ENCODE results near the gene RPE65.
"Not testable (repeated sequence)": the region's sequence is repeated elsewhere in the genome, so short reads cannot be mapped to it uniquely, and the experiment has no call there.

Gene RPE65

GRCh38 chr1:68449901-68450300 is at the start of gene RPE65:
Gene RPE65 (minus strand): TSS chr1:68449954. CDS start chr1:68449905, 49 bp downstream.
- no peak for DNase-seq (ENCODE audit: low read depth in 1 of 2, low spot score in 1 of 2)

DNA sequence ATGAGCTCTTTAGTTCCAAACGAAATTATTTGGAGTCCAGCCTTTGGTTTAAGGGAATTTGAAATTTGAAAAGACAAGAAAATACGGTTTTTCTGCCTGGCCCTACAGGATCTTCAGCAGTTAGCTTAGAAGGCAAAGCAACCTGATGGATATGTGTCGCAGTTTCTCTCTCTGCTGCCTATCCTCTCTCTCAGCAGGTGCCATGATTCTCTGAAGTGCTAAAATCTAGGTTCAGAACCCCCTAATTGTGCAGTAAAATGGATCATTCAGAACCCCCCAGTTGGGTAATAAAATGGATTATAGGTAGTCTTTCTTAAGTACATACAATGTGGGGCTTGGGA is 47.6 kb upstream of the RPE65 start:
- no peak for DNase-seq (ENCODE audit: low read depth in 1 of 2, low spot score in 1 of 2)

DNA sequence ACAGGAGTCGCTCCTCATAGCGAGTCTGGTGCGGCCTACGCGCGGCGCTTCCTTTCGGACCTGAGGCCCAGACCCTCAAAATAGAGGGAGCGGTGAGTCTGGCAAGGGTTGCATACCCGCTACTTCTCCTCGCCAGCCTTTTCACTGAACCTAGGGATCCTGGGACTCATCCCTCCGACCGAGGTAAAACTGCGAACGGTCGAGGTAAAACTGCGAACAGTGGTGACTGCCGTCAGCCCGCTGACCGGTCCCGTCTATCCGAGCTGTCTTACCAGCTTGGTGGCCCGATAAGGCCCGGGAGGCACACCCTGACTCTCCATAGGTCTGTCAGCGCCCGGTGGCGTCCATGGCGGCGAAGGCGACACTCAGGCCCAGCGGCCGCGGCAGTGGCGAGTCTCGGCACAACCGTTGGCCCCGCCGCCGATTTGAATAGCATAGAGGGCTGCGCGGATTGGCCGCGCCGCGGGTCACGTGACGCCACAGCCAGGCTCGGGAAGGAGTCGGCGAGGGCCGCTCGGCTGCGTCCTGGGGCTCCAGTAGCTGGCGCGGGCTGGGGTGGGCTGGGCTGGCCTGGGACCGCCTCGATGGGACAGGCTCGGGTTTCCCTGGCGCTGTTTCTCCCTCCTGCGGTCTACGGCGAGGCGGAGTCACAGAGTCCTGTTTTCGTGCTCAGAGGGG is 47.1 kb upstream of the RPE65 start, which contains the start of gene DEPDC1:
Gene DEPDC1, minus strand, starts transcription at position 403 of the 678 bp plus-strand sequence. Its CDS starts 83 bp downstream, at position 320.
- DNase-seq (ENCODE audit: low read depth in 1 of 2, low spot score in 1 of 2): peak; percentile 28 to 54

DNA sequence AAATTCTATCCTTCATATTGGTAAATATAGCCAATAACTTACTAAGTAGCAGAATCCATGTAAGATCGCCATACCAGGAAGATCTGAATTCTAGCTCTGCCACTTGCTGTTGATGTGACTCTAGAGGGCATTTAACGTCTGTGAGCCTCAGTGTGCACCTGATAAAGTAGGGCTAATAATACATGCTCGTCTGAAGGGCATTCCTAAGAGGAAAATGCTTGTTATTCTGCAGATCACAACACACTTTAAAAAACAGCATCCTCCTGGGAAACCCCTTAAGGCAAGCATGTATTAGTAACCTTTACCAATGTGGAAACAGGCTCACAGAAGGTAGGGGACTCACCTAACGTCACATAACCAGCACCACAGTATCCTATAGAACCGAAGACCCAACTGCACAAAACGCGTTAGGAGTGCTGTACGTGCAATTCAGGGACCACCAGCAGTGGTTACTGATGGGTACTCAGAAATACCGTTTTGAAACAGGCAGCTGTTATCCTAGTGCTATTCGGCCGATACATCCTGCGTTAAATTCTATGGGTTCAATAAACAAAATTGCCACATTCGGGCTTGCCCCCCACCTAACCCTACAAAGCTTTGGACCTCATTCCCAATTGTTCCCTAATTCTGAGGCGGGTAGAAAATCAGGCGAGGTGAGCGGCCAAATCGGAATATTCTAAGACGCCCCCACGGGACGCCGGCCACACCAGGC is 46.4 kb upstream of the RPE65 start:
- DNase-seq (ENCODE audit: low read depth in 1 of 2, low spot score in 1 of 2): no peak

DNA sequence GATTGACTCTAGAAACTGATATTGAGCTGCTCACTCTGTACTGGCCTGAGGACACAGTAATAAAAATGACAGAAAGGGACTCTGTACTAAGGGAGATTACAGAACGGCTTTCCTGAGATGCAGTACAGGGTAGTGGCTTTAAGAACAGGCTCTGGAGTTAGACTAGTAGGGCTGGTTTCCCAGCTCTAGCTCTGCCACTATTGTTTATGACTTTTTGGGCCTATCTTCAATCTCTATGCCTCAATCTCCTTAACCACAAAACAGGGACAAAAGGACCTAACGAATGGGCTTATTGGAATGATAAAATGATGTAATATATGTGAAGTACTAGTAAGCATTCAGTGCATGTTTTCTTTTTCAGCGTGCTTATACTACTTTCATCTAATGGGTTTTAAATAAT is 45.8 kb upstream of the RPE65 start:
- DNase-seq (ENCODE audit: low read depth in 1 of 2, low spot score in 1 of 2): no peak

GRCh38 chr1:68493193-68493592 is 43.4 kb upstream of the RPE65 start:
- no peak for DNase-seq (ENCODE audit: low read depth in 1 of 2, low spot score in 1 of 2)

DNA sequence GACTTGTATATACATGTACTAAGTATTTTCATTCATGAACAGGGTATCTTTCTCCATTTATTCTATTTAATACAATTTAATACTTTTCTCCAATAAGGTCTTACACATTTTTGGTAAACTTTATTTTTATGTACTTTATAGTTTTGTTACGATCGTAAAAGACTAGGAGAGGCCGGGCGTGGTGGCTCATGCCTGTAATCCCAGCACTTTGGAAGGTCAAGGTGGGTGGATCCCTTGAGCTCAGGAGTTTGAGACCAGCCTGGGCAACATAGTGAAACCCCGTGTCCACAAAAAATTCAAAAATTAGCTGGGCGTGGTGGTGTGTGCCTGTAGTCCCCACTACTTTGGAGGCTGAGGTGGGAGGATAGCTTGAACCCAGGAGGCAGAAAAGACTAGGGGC is 42.5 kb upstream of the RPE65 start:
- not testable (repeated sequence) for DNase-seq (ENCODE audit: low read depth in 1 of 2, low spot score in 1 of 2)

- DNase-seq (ENCODE audit: low read depth in 1 of 2, low spot score in 1 of 2): no peak
These were observed 40.4 kb upstream of the RPE65 start for GRCh38 chr1:68490046-68490651.

- no peak for DNase-seq (ENCODE audit: low read depth in 1 of 2, low spot score in 1 of 2)
These were observed 35.8 kb upstream of the RPE65 start for GRCh38 chr1:68485431-68486022.

- DNase-seq (ENCODE audit: low read depth in 1 of 2, low spot score in 1 of 2): no peak
These were observed 34.9 kb upstream of the RPE65 start for GRCh38 chr1:68484618-68485017.

- DNase-seq (ENCODE audit: low read depth in 1 of 2, low spot score in 1 of 2): no peak
These were observed 31.3 kb upstream of the RPE65 start for GRCh38 chr1:68481041-68481440.

- no peak for DNase-seq (ENCODE audit: low read depth in 1 of 2, low spot score in 1 of 2)
These were observed 29.7 kb upstream of the RPE65 start for GRCh38 chr1:68479501-68479900.

DNA sequence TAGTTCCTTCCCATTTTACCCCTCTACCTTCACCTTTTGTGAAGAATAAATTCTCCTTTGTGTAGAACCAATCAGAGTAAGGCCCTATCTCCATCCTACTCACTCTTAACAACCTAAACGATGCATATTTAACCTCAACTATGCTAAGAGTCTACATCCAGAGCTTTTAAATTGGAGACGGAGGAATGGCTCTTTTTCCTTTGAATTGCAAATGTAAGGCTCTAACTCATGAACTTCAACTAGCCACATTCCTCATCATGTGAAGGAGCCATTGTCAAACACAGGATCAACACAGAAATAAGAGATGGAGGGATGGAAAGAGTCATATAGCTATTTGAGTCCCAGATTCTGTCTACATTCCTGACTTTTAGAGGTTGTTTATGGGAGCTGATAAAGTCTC is 28.9 kb upstream of the RPE65 start:
- DNase-seq (ENCODE audit: low read depth in 1 of 2, low spot score in 1 of 2): no peak

- not testable (repeated sequence) for DNase-seq (ENCODE audit: low read depth in 1 of 2, low spot score in 1 of 2)
These were observed 26.9 kb upstream of the RPE65 start for GRCh38 chr1:68476626-68477025.

DNA sequence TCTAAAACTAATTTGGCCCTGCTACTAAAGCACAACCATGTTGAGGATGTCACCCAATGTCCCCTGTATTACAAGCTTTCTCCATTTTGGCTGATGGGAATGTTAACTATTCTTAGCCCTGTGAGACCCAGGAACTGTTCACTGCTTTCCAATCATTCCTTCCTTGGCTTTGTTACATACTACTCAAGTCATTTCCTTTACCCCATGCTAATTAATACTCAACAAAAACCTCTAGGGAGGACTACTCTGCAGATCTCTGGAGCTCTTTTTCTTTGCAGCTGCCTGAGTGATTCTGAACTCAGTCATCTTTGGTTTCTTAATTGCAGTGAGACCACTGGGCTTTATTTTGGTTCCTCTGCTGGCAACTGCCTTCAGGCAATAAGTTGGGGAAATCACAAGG is 23.3 kb upstream of the RPE65 start:
- DNase-seq (ENCODE audit: low read depth in 1 of 2, low spot score in 1 of 2): no peak

DNA sequence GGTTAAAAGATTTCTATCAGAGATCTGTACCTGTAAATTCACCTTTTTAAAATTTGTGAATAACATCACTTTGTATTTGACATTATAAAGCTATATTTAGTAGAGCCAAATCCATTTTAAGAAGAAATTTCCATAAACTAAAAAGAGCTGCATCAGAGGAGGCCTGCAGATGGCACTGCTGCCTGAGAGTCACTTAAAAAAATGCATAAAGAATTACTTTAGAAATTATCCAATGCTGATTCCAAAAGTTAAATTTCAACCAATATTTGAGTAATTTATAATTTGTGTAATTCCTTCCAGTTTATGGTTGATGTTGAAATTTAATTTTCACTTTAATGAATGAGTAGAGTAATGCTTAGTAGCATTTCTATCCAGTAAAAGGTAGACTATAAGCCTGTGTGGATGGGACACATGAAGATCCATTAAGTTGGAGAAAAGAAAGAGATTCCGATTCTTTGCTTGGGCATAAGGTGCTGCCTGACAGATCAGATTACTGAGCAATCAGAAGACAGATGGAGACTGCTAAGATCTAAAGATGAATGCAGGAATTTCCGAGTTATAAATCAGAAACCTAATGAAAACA is 20.7 kb upstream of the RPE65 start:
- no peak for DNase-seq (ENCODE audit: low read depth in 1 of 2, low spot score in 1 of 2)

GRCh38 chr1:68464891-68465290 is 15.1 kb upstream of the RPE65 start:
- no peak for DNase-seq (ENCODE audit: low read depth in 1 of 2, low spot score in 1 of 2)

DNA sequence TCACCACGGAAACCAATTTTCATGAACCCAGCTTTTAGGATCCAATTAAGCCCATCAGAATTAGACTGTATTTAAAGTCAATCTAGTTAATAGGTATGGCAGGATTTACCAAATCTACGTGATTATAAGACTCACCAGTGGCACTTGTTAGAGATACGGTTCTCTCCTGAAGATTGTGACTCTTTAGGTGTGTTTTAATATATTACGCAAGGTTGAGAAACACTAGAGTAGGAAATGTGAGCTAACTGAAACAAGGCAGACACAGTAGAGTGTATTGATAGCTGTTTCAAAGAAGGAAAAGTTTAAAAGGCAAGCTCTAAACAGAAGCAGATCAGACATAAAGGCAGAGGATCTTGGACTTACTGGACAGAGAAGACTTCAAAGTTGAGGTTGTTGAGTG is 11.2 kb upstream of the RPE65 start:
- no peak for DNase-seq (ENCODE audit: low read depth in 1 of 2, low spot score in 1 of 2)

GRCh38 chr1:68459796-68460195 is 10.0 kb upstream of the RPE65 start:
- DNase-seq (ENCODE audit: low read depth in 1 of 2, low spot score in 1 of 2): no peak

GRCh38 chr1:68459091-68459490 is 9.3 kb upstream of the RPE65 start:
- no peak for DNase-seq (ENCODE audit: low read depth in 1 of 2, low spot score in 1 of 2)

DNA sequence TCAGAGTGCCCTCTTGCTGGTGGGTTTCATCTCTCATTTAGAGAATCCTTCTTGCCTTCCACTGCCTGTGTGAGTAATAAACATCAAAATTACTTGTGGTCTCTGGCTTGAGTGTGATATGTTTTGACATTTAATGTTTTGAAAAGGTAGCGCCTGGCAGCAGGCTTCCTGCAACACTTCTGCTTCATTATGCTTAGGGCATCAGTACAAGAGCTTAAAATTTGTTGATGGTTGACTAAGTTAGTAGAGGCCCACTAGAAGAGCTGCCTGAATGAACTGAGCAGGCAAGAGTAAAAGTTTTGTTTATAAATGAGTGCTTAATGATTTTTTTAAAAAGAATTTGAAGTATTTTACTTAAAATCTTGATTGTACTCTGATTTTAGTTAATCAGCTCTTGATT is 6.4 kb upstream of the RPE65 start:
- no peak for DNase-seq (ENCODE audit: low read depth in 1 of 2, low spot score in 1 of 2)

GRCh38 chr1:68454534-68454933 is 4.8 kb upstream of the RPE65 start:
- no peak for DNase-seq (ENCODE audit: low read depth in 1 of 2, low spot score in 1 of 2)

Data from stimulated activated CD4-positive, alpha-beta T cell treated with anti-CD3 and anti-CD28 coated beads, Interleukin-15, amount 100 ng/mL, for 1 hour (primary cell).